Mammary epithelial cell (primary cell): Measurements from ENCODE around the gene ROCK2.

Experiments
- EZH2 ChIP-seq: IDR thresholded peaks from 2 replicates; pipeline ENCODE4 v1.6.1; 2012; ENCODE audit warnings: low read length, inconsistent platforms, borderline replicate concordance
- TF ChIP-seq, protein P1 (sequence below), 2 donors: IDR thresholded peaks in 1 of 2; conservative IDR thresholded peaks in 1 of 2; 2 replicates each; pipeline ENCODE4 v1.5.1; 2011 to 2012; ENCODE audit warnings: inconsistent platforms in 2 of 2, low read length in 2 of 2, mild to moderate bottlenecking in 2 of 2, control low read depth in 1 of 2, low read depth in 1 of 2; ENCODE audit not compliant: insufficient read depth in 1 of 2; ENCODE audit errors: extremely low read depth in 1 of 2

DNA sequence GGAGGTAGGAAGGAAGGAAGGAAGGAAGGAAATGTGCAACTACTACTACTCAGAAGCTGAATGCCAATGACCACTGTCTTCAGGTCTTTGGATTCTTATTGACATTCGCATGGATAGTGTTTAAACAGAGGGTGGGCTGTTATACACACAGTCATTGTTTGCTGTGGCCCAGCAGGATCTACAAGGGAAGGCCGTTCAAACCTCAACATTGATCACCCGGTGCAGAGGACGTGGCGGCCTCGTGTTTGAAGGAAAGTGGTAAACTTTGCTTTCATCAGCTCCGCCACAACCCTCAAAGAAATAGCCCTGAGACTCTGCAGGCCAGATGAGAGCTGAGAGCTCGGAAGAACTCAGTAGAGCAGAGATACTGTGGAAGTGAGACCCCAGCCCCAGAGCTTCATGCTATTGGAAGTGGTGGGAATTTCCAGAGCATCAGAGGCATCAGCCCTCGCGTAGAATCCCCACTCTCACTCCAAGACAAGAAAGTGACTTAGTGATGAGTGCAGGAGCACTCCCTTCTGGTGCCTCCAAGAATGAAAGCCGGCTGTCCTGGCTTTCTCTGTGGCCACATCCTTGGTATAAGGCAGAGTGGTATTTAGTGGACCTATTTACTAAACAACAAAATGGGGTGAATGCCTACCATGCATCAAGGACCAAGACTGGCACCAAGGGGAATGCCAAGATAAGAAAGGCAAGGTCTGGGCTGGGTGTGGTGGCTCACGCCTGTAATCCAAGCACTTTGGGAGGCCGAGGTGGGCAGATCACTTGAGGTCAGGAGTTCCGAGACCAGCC lies 10.1 kb upstream of the ROCK2 start:
- TF ChIP-seq, protein P1, sequence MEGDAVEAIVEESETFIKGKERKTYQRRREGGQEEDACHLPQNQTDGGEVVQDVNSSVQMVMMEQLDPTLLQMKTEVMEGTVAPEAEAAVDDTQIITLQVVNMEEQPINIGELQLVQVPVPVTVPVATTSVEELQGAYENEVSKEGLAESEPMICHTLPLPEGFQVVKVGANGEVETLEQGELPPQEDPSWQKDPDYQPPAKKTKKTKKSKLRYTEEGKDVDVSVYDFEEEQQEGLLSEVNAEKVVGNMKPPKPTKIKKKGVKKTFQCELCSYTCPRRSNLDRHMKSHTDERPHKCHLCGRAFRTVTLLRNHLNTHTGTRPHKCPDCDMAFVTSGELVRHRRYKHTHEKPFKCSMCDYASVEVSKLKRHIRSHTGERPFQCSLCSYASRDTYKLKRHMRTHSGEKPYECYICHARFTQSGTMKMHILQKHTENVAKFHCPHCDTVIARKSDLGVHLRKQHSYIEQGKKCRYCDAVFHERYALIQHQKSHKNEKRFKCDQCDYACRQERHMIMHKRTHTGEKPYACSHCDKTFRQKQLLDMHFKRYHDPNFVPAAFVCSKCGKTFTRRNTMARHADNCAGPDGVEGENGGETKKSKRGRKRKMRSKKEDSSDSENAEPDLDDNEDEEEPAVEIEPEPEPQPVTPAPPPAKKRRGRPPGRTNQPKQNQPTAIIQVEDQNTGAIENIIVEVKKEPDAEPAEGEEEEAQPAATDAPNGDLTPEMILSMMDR (conservative IDR thresholded peaks at IDR 0.05 in 1 of 2, IDR thresholded peaks at IDR 0.05 in 1 of 2; ENCODE audit: extremely low read depth in 1 of 2, insufficient read depth in 1 of 2, low read depth in 1 of 2, low read length in 2 of 2): no peak
- TF ChIP-seq EZH2: no peak
